ENCODE measurements around the gene ZNF354B. TPM values are rescaled to one million over a fixed set of nuclear protein-coding genes. Genes with fewer than 3 reads are reported as not detected.
"Not testable (repeated sequence)": the region's sequence is repeated elsewhere in the genome, so short reads cannot be mapped to it uniquely, and the experiment has no call there.

ZNF354B gene
- 16.7 and 20.3 TPM in 2 replicates for polyA plus RNA-seq (2014; cell fraction: cytosol; rRNA removed)
- polyA plus RNA-seq (2014; cell fraction: nucleus; rRNA removed) = 50.7 and 73.3 TPM in 2 replicates

- peak; percentile 96 for DNase-seq (ENCODE audit: low spot score)
Measured at GRCh38 chr5:178859625-178860521, at the start of gene ZNF354B. Gene ZNF354B (plus strand): TSS chr5:178859953. CDS start chr5:178861048, 1,095 bp downstream.

- DNase-seq (ENCODE audit: low spot score) = no peak
Measured at GRCh38 chr5:178817506-178817905, 42.2 kb upstream of the ZNF354B start.

GRCh38 chr5:178818094-178818493, 41.7 kb upstream of the ZNF354B start:
- DNase-seq (ENCODE audit: low spot score) = no peak

- DNase-seq (ENCODE audit: low spot score) = no peak
Measured at GRCh38 chr5:178820001-178820400, 39.8 kb upstream of the ZNF354B start.

- DNase-seq (ENCODE audit: low spot score) = no peak
Measured at GRCh38 chr5:178825444-178825843, 34.3 kb upstream of the ZNF354B start.

GRCh38 chr5:178826216-178826615, 33.5 kb upstream of the ZNF354B start:
- DNase-seq (ENCODE audit: low spot score) = no peak

GRCh38 chr5:178827636-178828035, 32.1 kb upstream of the ZNF354B start:
- DNase-seq (ENCODE audit: low spot score) = no peak

- peak; percentile 15 for DNase-seq (ENCODE audit: low spot score)
Measured at GRCh38 chr5:178831049-178831448, 28.7 kb upstream of the ZNF354B start.

GRCh38 chr5:178832618-178833201, 27.0 kb upstream of the ZNF354B start:
- peak; percentile 95 for DNase-seq (ENCODE audit: low spot score)

- DNase-seq (ENCODE audit: low spot score) = no peak
Measured at GRCh38 chr5:178836628-178837027, 23.1 kb upstream of the ZNF354B start.

GRCh38 chr5:178838695-178839318, 20.9 kb upstream of the ZNF354B start:
- DNase-seq (ENCODE audit: low spot score) = peak; percentile 78

- DNase-seq (ENCODE audit: low spot score) = peak; percentile 86
Measured at GRCh38 chr5:178839319-178839704, 20.4 kb upstream of the ZNF354B start.

GRCh38 chr5:178840399-178840798, 19.4 kb upstream of the ZNF354B start:
- DNase-seq (ENCODE audit: low spot score) = not testable (repeated sequence)

- DNase-seq (ENCODE audit: low spot score) = no peak
Measured at GRCh38 chr5:178849316-178849715, 10.4 kb upstream of the ZNF354B start.

GRCh38 chr5:178851951-178852350, 7.8 kb upstream of the ZNF354B start:
- no peak for DNase-seq (ENCODE audit: low spot score)

- peak; percentile 50 for DNase-seq (ENCODE audit: low spot score)
Measured at GRCh38 chr5:178854284-178854683, 5.5 kb upstream of the ZNF354B start.

- DNase-seq (ENCODE audit: low spot score) = not testable (repeated sequence)
Measured at GRCh38 chr5:178860615-178861014, 862 bp downstream of the ZNF354B start.

GRCh38 chr5:178861627-178862026, 1.9 kb downstream of the ZNF354B start:
- no peak for DNase-seq (ENCODE audit: low spot score)

GRCh38 chr5:178866946-178867345, 7.2 kb downstream of the ZNF354B start:
- DNase-seq (ENCODE audit: low spot score) = no peak

GRCh38 chr5:178869577-178869976, 9.8 kb downstream of the ZNF354B start:
- no peak for DNase-seq (ENCODE audit: low spot score)

GRCh38 chr5:178870411-178870810, 10.7 kb downstream of the ZNF354B start:
- no peak for DNase-seq (ENCODE audit: low spot score)

- no peak for DNase-seq (ENCODE audit: low spot score)
Measured at GRCh38 chr5:178872302-178872701, 12.5 kb downstream of the ZNF354B start.
